Ovary (tissue), 3 donors: Measurements from ENCODE around the gene HSPA12A.

Experiments used
- EP300 ChIP-seq: sonication (generic); formaldehyde crosslinking; IDR thresholded peaks from one replicate; pipeline ENCODE4 v1.6.1; 2017; ENCODE audit warnings: antibody characterized with exemption
- POLR2A ChIP-seq: fragments of 450-650 bp; IDR thresholded peaks from one replicate; pipeline ENCODE4 v1.6.1; 2017; ENCODE audit warnings: antibody characterized with exemption, mild to moderate bottlenecking, moderate library complexity
- TF ChIP-seq, protein P1 (sequence below), 3 donors: fragments of 450-650 bp in 2 of 3; fragments of 200-600 bp in 1 of 3; IDR thresholded peaks; one replicate each; pipeline versions ENCODE4 v1.5.1 to v1.8.0; 2016 to 2022; ENCODE audit warnings: antibody characterized with exemption in 3 of 3, mild to moderate bottlenecking in 1 of 3
- donor health status: DM: no; HTN: no; CAD: no.

DNA sequence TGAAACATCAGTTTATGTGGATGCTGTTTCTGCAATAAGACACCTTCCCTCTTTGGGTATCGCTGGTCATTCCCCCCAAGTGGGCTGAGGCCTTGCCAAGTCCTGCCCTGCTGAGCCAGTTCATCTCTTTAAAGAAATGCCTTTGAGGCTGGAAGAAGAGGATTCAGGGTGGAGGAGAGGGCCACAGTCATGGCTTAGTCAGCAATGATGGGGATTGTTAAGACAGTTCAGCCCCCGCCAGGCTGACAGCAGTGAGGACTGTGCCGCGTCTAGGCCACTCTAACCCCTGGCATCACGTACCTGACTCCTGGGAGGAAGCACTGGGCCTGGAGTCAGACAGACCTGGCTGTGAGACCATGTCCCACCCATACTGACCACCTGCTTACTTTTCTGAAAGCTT is 73.3 kb downstream of the HSPA12A start:
- TF ChIP-seq, protein P1, sequence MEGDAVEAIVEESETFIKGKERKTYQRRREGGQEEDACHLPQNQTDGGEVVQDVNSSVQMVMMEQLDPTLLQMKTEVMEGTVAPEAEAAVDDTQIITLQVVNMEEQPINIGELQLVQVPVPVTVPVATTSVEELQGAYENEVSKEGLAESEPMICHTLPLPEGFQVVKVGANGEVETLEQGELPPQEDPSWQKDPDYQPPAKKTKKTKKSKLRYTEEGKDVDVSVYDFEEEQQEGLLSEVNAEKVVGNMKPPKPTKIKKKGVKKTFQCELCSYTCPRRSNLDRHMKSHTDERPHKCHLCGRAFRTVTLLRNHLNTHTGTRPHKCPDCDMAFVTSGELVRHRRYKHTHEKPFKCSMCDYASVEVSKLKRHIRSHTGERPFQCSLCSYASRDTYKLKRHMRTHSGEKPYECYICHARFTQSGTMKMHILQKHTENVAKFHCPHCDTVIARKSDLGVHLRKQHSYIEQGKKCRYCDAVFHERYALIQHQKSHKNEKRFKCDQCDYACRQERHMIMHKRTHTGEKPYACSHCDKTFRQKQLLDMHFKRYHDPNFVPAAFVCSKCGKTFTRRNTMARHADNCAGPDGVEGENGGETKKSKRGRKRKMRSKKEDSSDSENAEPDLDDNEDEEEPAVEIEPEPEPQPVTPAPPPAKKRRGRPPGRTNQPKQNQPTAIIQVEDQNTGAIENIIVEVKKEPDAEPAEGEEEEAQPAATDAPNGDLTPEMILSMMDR (IDR thresholded peaks at IDR 0.05), result no peak
- TF ChIP-seq POLR2A (no peak), EP300 (no peak)
